Vagina (tissue), 2 donors: ENCODE results near the gene PTPRG. TPM values are rescaled to one million over a fixed set of nuclear protein-coding genes. Genes with fewer than 3 reads are reported as not detected.

Experiments
- DNase-seq, 2 donors: peaks; one replicate each; pipeline ENCODE4 v3.0.0-alpha.2; 2017; ENCODE audit errors: extremely low spot score in 2 of 2
- H3K27ac ChIP-seq: fragments of 200-600 bp; sonication (generic); one replicate; pipeline ENCODE4 v1.5.1; 2019
- H3K27me3 ChIP-seq: fragments of 200-600 bp; sonication (generic); one replicate; pipeline ENCODE4 v1.5.1; 2019
- H3K36me3 ChIP-seq, 2 donors: fragments of 200-600 bp; sonication (generic); one replicate each; pipeline ENCODE4 v1.5.1; 2017 to 2019
- H3K4me1 ChIP-seq: fragments of 200-600 bp; sonication (generic); one replicate; pipeline ENCODE4 v1.5.1; 2019
- H3K4me3 ChIP-seq, 2 donors: fragments of 200-600 bp; sonication (generic); 1 replicate in 1 of 2; 2 replicates in 1 of 2; pipeline ENCODE4 v1.5.1; 2016 to 2019
- H3K9me3 ChIP-seq: fragments of 200-600 bp; sonication (generic); one replicate; pipeline ENCODE4 v1.5.1; 2019
- CTCF ChIP-seq, 3 experiments: fragments of 450-650 bp in 2 of 3; fragments of 200-600 bp in 1 of 3; sonication (generic) in 1 of 3; IDR thresholded peaks; one replicate each; pipeline ENCODE4 v1.5.1; 2017 to 2019; ENCODE audit warnings: antibody characterized with exemption in 3 of 3, mild to moderate bottlenecking in 2 of 3, moderate library complexity in 2 of 3
- POLR2A ChIP-seq, 2 donors: fragments of 450-650 bp; IDR thresholded peaks; one replicate each; pipeline ENCODE4 v1.6.1; 2017; ENCODE audit warnings: antibody characterized with exemption in 2 of 2, mild to moderate bottlenecking in 2 of 2, moderate library complexity in 2 of 2
- POLR2AphosphoS5 ChIP-seq, 2 donors: sonication (generic); formaldehyde crosslinking; IDR thresholded peaks; one replicate each; pipeline ENCODE4 v1.9.0; 2017; ENCODE audit warnings: antibody characterized with exemption in 2 of 2, mild to moderate bottlenecking in 2 of 2, low read depth in 1 of 2; ENCODE audit not compliant: insufficient read depth in 1 of 2
- intact Hi-C: fragments of 100-400 bp; cut with DNase I; formaldehyde crosslinking; loops from one replicate; pipeline ENCODE4 v1.15.1; 2023
- total RNA-seq: library from RNA; depleted of rRNA; stranded (reverse); fragments of >200 nt; gene quantifications from one replicate; pipeline ENCODE4 v1.2.3, GENCODE V29; 2016

Gene PTPRG
- total RNA-seq, 1 donor from 2014 or later: 47.6 TPM

- no peaks in the 10 kb centered on the region for H3K36me3 ChIP-seq
- no peaks in the 10 kb centered on the region for H3K9me3 ChIP-seq
- peak overlapping the region; percentile 17 for H3K27ac ChIP-seq
- H3K4me3 ChIP-seq: no peak overlapping the region
- TF ChIP-seq POLR2A (IDR thresholded peaks at IDR 0.05): no peak
- no peak for TF ChIP-seq POLR2AphosphoS5 (IDR thresholded peaks at IDR 0.05; ENCODE audit: insufficient read depth in 1 of 2, low read depth in 1 of 2)
- TF ChIP-seq CTCF (IDR thresholded peaks at IDR 0.05): no peak
- no peaks in the 10 kb centered on the region for H3K27me3 ChIP-seq
- no peak for DNase-seq
- H3K4me1 ChIP-seq: peaks cover 10% of the 10 kb centered on the region
- intact Hi-C loops: loop anchor here (10.0 kb wide), 1 partner anchor 321 kb away; no protein-coding TSS in a partner anchor
Measured at GRCh38 chr3:61863579-61863978, 302.2 kb downstream of the PTPRG start.

- no peak overlapping the region for H3K4me3 ChIP-seq
- H3K4me1 ChIP-seq: peaks cover 10% of the 10 kb centered on the region
- H3K27ac ChIP-seq: no peak overlapping the region
- no peak for TF ChIP-seq POLR2A (IDR thresholded peaks at IDR 0.05)
- no peak for TF ChIP-seq POLR2AphosphoS5 (IDR thresholded peaks at IDR 0.05; ENCODE audit: insufficient read depth in 1 of 2, low read depth in 1 of 2)
- no peak for TF ChIP-seq CTCF (IDR thresholded peaks at IDR 0.05)
- H3K36me3 ChIP-seq: no peaks in the 10 kb centered on the region
- H3K9me3 ChIP-seq: no peaks in the 10 kb centered on the region
- DNase-seq: no peak
- no peaks in the 10 kb centered on the region for H3K27me3 ChIP-seq
- intact Hi-C loops: loop anchor here (10.0 kb wide), 1 partner anchor 320 kb away; no protein-coding TSS in a partner anchor
Measured at GRCh38 chr3:61864886-61865285, 303.5 kb downstream of the PTPRG start.

- H3K9me3 ChIP-seq: no peaks in the 10 kb centered on the region
- H3K4me3 ChIP-seq: no peak overlapping the region
- no peaks in the 10 kb centered on the region for H3K36me3 ChIP-seq
- H3K27ac ChIP-seq: no peak overlapping the region
- TF ChIP-seq POLR2A (IDR thresholded peaks at IDR 0.05) (no peak), POLR2AphosphoS5 (IDR thresholded peaks at IDR 0.05; ENCODE audit: insufficient read depth in 1 of 2, low read depth in 1 of 2) (no peak), CTCF (IDR thresholded peaks at IDR 0.05) (no peak)
- no peaks in the 10 kb centered on the region for H3K27me3 ChIP-seq
- H3K4me1 ChIP-seq: peaks cover 10% of the 10 kb centered on the region
- intact Hi-C loops: loop anchor here (10.0 kb wide), 1 partner anchor 319 kb away; no protein-coding TSS in a partner anchor
- no peak for DNase-seq
Measured at GRCh38 chr3:61865466-61866152, 304.2 kb downstream of the PTPRG start.

GRCh38 chr3:61866153-61866542 is 304.8 kb downstream of the PTPRG start:
- H3K4me1 ChIP-seq: peaks cover 10% of the 10 kb centered on the region
- intact Hi-C loops: loop anchor here (10.0 kb wide), 1 partner anchor 319 kb away; no protein-coding TSS in a partner anchor
- no peaks in the 10 kb centered on the region for H3K9me3 ChIP-seq
- no peaks in the 10 kb centered on the region for H3K36me3 ChIP-seq
- H3K27ac ChIP-seq: no peak overlapping the region
- H3K27me3 ChIP-seq: no peaks in the 10 kb centered on the region
- no peak overlapping the region for H3K4me3 ChIP-seq
- DNase-seq: no peak
- TF ChIP-seq CTCF (IDR thresholded peaks at IDR 0.05): no peak
- no peak for TF ChIP-seq POLR2A (IDR thresholded peaks at IDR 0.05)
- no peak for TF ChIP-seq POLR2AphosphoS5 (IDR thresholded peaks at IDR 0.05; ENCODE audit: insufficient read depth in 1 of 2, low read depth in 1 of 2)

- Histone ChIP-seq H3K9me3 (no peaks in the 10 kb centered on the region), H3K27me3 (no peaks in the 10 kb centered on the region), H3K4me3 (no peak overlapping the region), H3K36me3 (no peaks in the 10 kb centered on the region), H3K27ac (no peak overlapping the region), H3K4me1 (peaks cover 10% of the 10 kb centered on the region)
- TF ChIP-seq POLR2A (IDR thresholded peaks at IDR 0.05): no peak
- no peak for TF ChIP-seq POLR2AphosphoS5 (IDR thresholded peaks at IDR 0.05; ENCODE audit: insufficient read depth in 1 of 2, low read depth in 1 of 2)
- TF ChIP-seq CTCF (IDR thresholded peaks at IDR 0.05): no peak
- intact Hi-C loops: loop anchor here (10.0 kb wide), 1 partner anchor 318 kb away; no protein-coding TSS in a partner anchor
- no peak for DNase-seq
Measured at GRCh38 chr3:61866961-61867461, 305.6 kb downstream of the PTPRG start.
